Sigmoid colon (tissue), 7 donors: ENCODE results near the gene CCDC154. TPM values are rescaled to one million over a fixed set of nuclear protein-coding genes. Genes with fewer than 3 reads are reported as not detected.

Source experiments
- DNase-seq: peaks from one replicate; pipeline ENCODE4 v3.0.0-alpha.2; 2019
- H3K27ac ChIP-seq, 4 donors: fragments of 200-600 bp; sonication (generic); one replicate each; pipeline ENCODE4 v1.5.1; 2016 to 2019; ENCODE audit warnings: mild to moderate bottlenecking in 1 of 4
- H3K27me3 ChIP-seq, 3 donors: fragments of 200-600 bp; sonication (generic); one replicate each; pipeline ENCODE4 v1.5.1; 2019; ENCODE audit warnings: mild to moderate bottlenecking in 1 of 3
- H3K36me3 ChIP-seq, 4 donors: fragments of 200-600 bp; sonication (generic); one replicate each; pipeline ENCODE4 v1.5.1; 2016 to 2019
- H3K4me1 ChIP-seq, 4 donors: fragments of 200-600 bp; sonication (generic); one replicate each; pipeline ENCODE4 v1.5.1; 2017 to 2019
- H3K4me3 ChIP-seq, 4 donors: fragments of 200-600 bp; sonication (generic); one replicate each; pipeline ENCODE4 v1.5.1; 2017 to 2019; ENCODE audit warnings: mild to moderate bottlenecking in 2 of 4, moderate library complexity in 1 of 4
- H3K9me3 ChIP-seq, 4 donors: fragments of 200-600 bp in 3 of 4; sonication (generic) in 3 of 4; one replicate each; pipeline versions ENCODE4 v1.5.1 to v1.6.1; 2013 to 2019
- CTCF ChIP-seq, 4 experiments: fragments of 450-650 bp in 3 of 4; fragments of 200-600 bp in 1 of 4; IDR thresholded peaks; one replicate each; pipeline ENCODE4 v1.5.1; 2016 to 2019; ENCODE audit warnings: antibody characterized with exemption in 4 of 4, mild to moderate bottlenecking in 3 of 4, moderate library complexity in 2 of 4
- EP300 ChIP-seq, 4 donors: sonication (generic); formaldehyde crosslinking; IDR thresholded peaks; one replicate each; pipeline ENCODE4 v1.6.1; 2017; ENCODE audit warnings: antibody characterized with exemption in 4 of 4
- POLR2A ChIP-seq, 2 donors: fragments of 450-650 bp; IDR thresholded peaks; one replicate each; pipeline ENCODE4 v1.6.1; 2016; ENCODE audit warnings: antibody characterized with exemption in 2 of 2, mild to moderate bottlenecking in 2 of 2, moderate library complexity in 2 of 2
- POLR2AphosphoS5 ChIP-seq, 4 donors: sonication (generic); formaldehyde crosslinking; IDR thresholded peaks; one replicate each; pipeline ENCODE4 v1.6.1; 2017; ENCODE audit warnings: antibody characterized with exemption in 4 of 4
- WGBS, 2 donors: extraction: QIAGEN DNeasy Blood & Tissue Kit; methylation state at CpG; one replicate each; pipeline ENCODE4 v1.1.7; 2013; 5-methylcytosine and 5-hydroxymethylcytosine counted together
- intact Hi-C: fragments of 100-400 bp; cut with DNase I; formaldehyde crosslinking; loops from one replicate; pipeline ENCODE4 v1.15.1; 2023
- polyA plus RNA-seq, 3 donors: library from polyadenylated mRNA; stranded (reverse); fragments of 200-250 nt; gene quantifications; one replicate each; pipeline ENCODE4 v1.2.3, GENCODE V29; 2013
- total RNA-seq, 4 donors: library from RNA; depleted of rRNA; stranded (reverse); fragments of >200 nt; gene quantifications; one replicate each; pipeline ENCODE4 v1.1.0, GENCODE V29; 2016
- donor health status: healthy with polysubstance abuse.
- donor health status: Bipolar disorder and iron deficiency.
- donor health status: healthy.

CCDC154 gene
- total and polyA plus RNA-seq, 7 donors: 0.55 to 1.4 TPM; not detected in 5

DNA sequence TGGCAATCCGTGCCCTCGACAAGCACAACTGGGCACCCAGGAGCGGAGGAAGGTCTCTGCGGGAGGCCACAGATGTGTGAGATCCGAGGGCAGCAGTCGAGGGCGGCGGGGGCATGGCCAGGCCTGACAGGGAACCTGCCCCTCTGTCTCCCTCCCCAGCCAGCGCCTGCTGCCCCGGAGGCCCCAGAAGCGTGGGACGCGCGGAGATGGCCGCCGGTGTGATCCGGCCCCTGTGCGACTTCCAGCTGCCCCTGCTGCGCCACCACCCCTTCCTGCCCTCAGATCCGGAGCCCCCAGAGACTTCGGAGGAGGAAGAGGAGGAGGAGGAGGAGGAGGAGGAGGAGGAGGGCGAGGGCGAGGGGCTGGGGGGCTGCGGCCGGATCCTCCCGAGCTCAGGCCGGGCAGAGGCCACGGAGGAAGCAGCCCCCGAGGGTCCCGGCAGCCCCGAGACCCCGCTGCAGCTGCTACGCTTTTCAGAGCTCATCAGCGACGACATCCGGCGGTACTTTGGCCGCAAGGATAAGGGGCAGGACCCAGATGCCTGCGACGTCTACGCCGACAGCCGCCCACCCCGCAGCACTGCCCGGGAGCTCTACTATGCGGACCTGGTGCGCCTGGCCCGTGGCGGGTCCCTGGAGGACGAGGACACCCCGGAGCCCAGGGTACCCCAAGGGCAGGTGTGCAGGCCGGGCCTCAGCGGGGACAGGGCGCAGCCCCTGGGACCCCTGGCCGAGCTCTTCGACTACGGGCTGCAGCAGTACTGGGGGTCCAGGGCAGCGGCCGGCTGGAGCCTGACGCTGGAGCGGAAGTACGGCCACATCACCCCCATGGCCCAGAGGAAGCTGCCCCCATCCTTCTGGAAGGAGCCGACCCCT, 11.7 kb downstream of the CCDC154 start:
- intact Hi-C loops: no loop called here
- H3K4me3 ChIP-seq: no peak overlapping the region
- TF ChIP-seq CTCF (IDR thresholded peaks at IDR 0.05) (no peak), POLR2A (IDR thresholded peaks at IDR 0.05) (no peak)
- DNase-seq: no peak
- no peaks in the 10 kb centered on the region for H3K27me3 ChIP-seq
- peaks cover 0 to 7% (median 0%) of the 10 kb centered on the region in 4 donors for H3K4me1 ChIP-seq
- H3K27ac ChIP-seq: no peak overlapping the region
- H3K36me3 ChIP-seq: no peaks in the 10 kb centered on the region
- H3K9me3 ChIP-seq: no peaks in the 10 kb centered on the region
- WGBS, 2 donors: 78 to 87% methylated on average over 63 of the region's 63 CpGs

DNA sequence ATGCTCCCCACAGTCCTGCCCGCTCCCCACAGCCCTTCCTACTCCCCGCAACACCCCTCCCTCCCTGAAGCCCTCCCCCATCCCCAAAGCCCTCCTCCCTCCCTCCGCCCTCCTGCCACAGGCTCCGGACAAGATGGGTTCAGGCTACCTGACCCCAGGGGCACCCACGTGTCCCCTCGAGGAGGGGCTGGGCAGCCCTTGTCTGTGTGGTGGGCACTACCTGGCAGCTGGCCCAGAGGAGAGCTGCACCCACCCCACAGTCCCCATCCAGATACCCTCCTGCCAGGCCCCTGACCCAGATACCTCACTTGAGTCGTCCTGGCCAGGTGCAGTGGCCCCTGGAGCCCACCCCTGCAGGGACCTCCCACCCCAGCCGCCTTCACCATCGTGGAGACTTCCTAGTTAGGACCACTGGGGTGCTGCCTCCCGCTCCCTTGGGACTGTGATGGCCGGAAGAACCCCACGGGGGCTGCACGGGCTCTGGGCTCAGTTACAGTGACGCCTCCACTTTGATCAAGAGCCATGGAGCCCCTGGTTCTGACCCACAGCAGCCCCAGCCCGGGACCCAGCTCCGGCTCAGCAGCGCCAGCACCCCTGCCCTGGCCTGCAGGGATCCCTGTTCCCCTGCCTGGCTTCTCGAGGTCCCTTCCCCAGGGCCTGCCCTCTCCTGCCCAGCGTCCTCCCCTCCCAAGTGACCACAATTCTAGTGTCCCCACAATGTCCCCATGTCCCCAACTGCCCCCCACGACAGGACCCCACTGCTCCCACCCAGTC, 12.7 kb downstream of the CCDC154 start:
- Histone ChIP-seq H3K36me3 (no peaks in the 10 kb centered on the region), H3K27me3 (no peaks in the 10 kb centered on the region), H3K4me1 (peaks cover 0 to 7% (median 0%) of the 10 kb centered on the region in 4 donors), H3K27ac (no peak overlapping the region), H3K9me3 (no peaks in the 10 kb centered on the region), H3K4me3 (no peak overlapping the region)
- intact Hi-C loops: no loop called here
- no peak for TF ChIP-seq POLR2AphosphoS5 (IDR thresholded peaks at IDR 0.05)
- TF ChIP-seq CTCF (IDR thresholded peaks at IDR 0.05): no peak
- TF ChIP-seq POLR2A (IDR thresholded peaks at IDR 0.05): no peak
- TF ChIP-seq EP300 (IDR thresholded peaks at IDR 0.05): no peak
- no peak for DNase-seq
- WGBS, 2 donors: 72 to 82% methylated on average over 20 of the region's 20 CpGs

GRCh38 chr16:1430759-1431496, 13.4 kb downstream of the CCDC154 start, which contains the start of gene PERCC1:
Gene PERCC1 (plus strand): TSS chr16:1431078. CDS start chr16:1432594, 1,516 bp downstream.
- intact Hi-C loops: no loop called here

More at GRCh38 chr16:1430759-1431496, 13.4 kb downstream of the CCDC154 start, which contains the start of gene PERCC1:
- DNase-seq: no peak
- H3K4me3 ChIP-seq: no peak within 1 kb of the TSS
- H3K27me3 ChIP-seq: no peaks in the 10 kb centered on the region
- H3K9me3 ChIP-seq: no peaks in the 10 kb centered on the region
- no peak for TF ChIP-seq EP300 (IDR thresholded peaks at IDR 0.05)
- TF ChIP-seq POLR2A (IDR thresholded peaks at IDR 0.05): no peak
- TF ChIP-seq CTCF (IDR thresholded peaks at IDR 0.05): no peak
- no peak for TF ChIP-seq POLR2AphosphoS5 (IDR thresholded peaks at IDR 0.05)
- peaks cover 0 to 7% (median 0%) of the 10 kb centered on the region in 4 donors for H3K4me1 ChIP-seq
- no peaks in the 10 kb centered on the region for H3K36me3 ChIP-seq
- WGBS, 2 donors: 28 to 57% methylated on average over 35 of the region's 35 CpGs
- no peak within 1 kb of the TSS for H3K27ac ChIP-seq
